HL-60 (cell line): ENCODE measurements around the gene IFNL1.

Experiments used
- POLR2AphosphoS5 ChIP-seq: IDR thresholded peaks from 2 replicates; pipeline ENCODE4 v1.6.1; 2012; ENCODE audit warnings: low read depth
- TF ChIP-seq, protein P1 (sequence below): IDR thresholded peaks from 2 replicates; pipeline ENCODE4 v1.6.1; 2012; ENCODE audit warnings: low read depth; ENCODE audit not compliant: insufficient replicate concordance

DNA sequence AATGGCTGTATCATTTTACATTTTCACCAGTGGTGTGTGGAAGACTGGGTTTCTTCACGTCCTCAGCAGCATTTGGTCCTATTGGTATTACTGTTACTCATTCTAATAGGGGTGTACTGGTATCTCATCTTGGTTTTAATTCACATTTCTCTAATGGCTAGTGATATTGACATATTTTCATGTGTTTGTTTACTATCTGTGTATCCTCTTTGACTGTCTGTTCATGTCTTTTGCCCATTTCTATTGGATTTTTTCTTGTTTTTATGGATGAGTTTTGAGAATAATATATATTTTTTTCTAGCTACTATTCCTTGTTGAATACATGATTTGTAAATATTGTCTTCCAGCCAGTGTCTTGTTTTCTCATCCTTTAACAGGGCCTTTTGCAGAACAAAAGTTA lies 14.2 kb upstream of the IFNL1 start:
- TF ChIP-seq POLR2AphosphoS5, result no peak
- TF ChIP-seq, protein P1, sequence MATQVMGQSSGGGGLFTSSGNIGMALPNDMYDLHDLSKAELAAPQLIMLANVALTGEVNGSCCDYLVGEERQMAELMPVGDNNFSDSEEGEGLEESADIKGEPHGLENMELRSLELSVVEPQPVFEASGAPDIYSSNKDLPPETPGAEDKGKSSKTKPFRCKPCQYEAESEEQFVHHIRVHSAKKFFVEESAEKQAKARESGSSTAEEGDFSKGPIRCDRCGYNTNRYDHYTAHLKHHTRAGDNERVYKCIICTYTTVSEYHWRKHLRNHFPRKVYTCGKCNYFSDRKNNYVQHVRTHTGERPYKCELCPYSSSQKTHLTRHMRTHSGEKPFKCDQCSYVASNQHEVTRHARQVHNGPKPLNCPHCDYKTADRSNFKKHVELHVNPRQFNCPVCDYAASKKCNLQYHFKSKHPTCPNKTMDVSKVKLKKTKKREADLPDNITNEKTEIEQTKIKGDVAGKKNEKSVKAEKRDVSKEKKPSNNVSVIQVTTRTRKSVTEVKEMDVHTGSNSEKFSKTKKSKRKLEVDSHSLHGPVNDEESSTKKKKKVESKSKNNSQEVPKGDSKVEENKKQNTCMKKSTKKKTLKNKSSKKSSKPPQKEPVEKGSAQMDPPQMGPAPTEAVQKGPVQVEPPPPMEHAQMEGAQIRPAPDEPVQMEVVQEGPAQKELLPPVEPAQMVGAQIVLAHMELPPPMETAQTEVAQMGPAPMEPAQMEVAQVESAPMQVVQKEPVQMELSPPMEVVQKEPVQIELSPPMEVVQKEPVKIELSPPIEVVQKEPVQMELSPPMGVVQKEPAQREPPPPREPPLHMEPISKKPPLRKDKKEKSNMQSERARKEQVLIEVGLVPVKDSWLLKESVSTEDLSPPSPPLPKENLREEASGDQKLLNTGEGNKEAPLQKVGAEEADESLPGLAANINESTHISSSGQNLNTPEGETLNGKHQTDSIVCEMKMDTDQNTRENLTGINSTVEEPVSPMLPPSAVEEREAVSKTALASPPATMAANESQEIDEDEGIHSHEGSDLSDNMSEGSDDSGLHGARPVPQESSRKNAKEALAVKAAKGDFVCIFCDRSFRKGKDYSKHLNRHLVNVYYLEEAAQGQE, result no peak
